Metanephros (tissue), 1 donor: Measurements from ENCODE around the gene GRHPR. TPM values are rescaled to one million over a fixed set of nuclear protein-coding genes. Genes with fewer than 3 reads are reported as not detected.

Experiments
- total RNA-seq: library from RNA; depleted of rRNA; stranded (reverse); fragments of >200 nt; gene quantifications from one replicate; pipeline ENCODE4 v1.2.3, GENCODE V29; 2014

GRHPR gene
- 138 TPM for total RNA-seq

DNA sequence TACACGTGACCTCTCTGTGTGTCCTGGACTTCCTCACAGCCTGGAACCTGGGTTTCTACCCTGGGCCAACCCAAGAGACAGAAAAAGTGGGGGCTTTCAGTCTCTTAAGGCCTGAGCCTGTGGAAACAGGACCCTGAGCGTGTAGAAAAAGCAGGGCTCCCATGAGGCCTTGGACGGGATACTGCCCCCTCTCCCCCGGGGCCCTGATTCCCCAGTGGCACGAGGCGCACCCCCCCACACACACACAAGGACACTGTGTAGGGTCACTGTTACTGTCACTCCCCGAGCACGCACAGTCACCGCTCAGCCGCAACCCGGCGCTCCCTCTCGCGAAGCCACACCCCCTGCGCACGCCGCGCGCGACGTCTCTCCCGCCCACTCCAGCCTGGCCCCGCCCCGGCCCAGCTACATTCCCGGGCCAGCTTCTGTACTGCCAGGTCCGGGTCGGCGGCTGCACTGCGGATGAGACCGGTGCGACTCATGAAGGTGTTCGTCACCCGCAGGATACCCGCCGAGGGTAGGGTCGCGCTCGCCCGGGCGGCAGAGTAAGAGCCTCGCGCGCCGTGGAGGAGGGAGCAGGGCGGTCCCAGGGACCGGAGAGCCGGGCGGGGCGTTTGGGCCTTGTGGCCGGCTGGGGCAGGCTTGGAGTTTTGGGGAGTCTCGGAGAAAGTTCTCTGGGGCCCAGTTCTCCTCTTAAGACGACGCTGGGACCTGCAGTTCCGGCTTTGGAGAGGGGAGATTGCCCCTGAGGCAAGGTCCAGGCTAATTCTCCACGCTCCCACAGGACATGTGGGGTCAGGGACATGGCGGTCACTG lies at the start of gene GRHPR:
TSS of gene GRHPR (plus strand) at position 408 of the 816 bp plus-strand sequence. CDS start at position 463, 55 bp downstream.

DNA sequence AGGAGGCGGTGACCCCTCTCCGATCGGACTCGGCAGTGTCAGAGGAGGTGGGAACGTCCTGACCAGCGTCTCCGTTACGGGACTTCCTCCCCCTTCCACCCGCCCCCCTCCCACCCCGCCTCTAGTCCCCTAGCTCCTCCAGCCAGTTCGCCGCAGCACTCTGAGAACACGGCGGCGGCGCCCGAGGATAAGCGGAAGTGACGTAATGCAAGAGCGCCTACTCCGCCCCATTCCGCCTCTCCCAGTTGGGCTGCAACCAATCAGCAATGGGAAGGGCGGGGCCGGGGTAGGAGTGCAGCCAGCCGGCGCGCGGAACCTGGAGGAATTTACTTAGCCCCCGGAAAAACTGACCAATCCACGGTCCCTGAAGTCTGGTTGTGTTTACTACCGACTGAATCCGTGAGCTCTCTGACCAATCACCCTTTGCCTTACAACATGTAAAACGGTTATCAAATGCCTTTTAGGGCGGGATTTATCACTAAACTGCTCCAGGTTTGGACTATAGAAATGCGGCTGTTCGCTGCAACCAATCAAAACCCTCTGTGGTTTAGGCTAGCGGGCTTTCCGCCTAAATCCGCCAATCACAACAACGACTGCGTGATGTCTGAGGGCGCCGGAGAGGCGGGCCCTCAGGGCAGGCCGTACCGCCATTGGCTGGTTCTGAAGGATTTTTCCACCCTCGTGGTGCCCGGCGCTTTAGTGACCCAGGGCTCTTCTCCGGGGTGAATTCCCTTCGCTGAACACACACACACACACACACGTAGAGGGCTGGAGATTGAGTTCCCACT lies 42.9 kb downstream of the GRHPR start, which contains the start of gene ZBTB5:
TSS of gene ZBTB5 (minus strand) at position 202 of the 788 bp plus-strand sequence. CDS start 22,899 bp downstream, outside the sequence.

GRCh38 chr9:37485389-37486255 lies 63.1 kb downstream of the GRHPR start, which contains the start of gene POLR1E:
Gene POLR1E, plus strand, starts transcription at chr9:37485948. Its CDS starts 100 bp downstream, at chr9:37486048.

Other genes with a start within 250 kb of the GRHPR start
- 24.9 TPM for gene ZBTB5, start 42.8 kb downstream of the GRHPR start, total RNA-seq
- gene POLR1E, start 63.3 kb downstream of the GRHPR start, total RNA-seq = 26.7 TPM
- gene FBXO10, start 153.7 kb downstream of the GRHPR start, total RNA-seq = 15.2 TPM
- gene TOMM5, start 169.9 kb downstream of the GRHPR start, total RNA-seq = 63.1 TPM
- 2.1 TPM for gene FRMPD1, start 228.3 kb downstream of the GRHPR start, total RNA-seq